Peyer's patch (tissue), 4 donors: ENCODE results near the gene SMG6.

ENCODE experiments used
- CTCF ChIP-seq, 6 experiments: fragments of 450-650 bp in 4 of 6; fragments of 200-600 bp in 2 of 6; sonication (generic) in 1 of 6; IDR thresholded peaks; one replicate each; pipeline ENCODE4 v1.5.1; 2017 to 2019; ENCODE audit warnings: antibody characterized with exemption in 6 of 6, mild to moderate bottlenecking in 3 of 6, moderate library complexity in 1 of 6
- POLR2A ChIP-seq, 2 donors: fragments of 450-650 bp; IDR thresholded peaks; one replicate each; pipeline ENCODE4 v1.5.1; 2017; ENCODE audit warnings: antibody characterized with exemption in 2 of 2, mild to moderate bottlenecking in 2 of 2, moderate library complexity in 2 of 2

DNA sequence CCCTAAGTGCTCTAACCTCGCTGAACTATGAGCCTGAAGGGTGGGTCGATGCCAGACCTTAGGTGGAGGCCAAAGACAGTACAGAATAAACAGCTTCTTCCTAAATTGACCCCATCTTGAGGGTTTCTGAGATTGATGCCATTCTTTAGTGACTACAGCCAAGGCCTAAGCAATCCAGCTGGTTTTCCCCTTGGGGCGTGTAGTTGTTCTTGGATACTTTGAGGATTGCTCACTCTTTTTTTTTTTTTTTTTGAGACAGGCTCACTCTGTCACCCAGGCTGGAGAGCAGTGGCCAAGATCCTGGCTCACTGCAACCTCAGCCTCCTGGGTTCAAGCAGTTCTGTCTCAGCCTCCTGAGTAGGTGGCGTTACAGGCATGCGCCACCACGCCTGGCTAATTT lies 259.8 kb downstream of the SMG6 start:
- TF ChIP-seq CTCF (IDR thresholded peaks at IDR 0.05): no peak
- TF ChIP-seq POLR2A (IDR thresholded peaks at IDR 0.05): no peak
